Natural killer cell treated with Interleukin-12 subunit alpha and Interleukin-12 subunit beta and Interleukin-15 and Interleukin-18, amount 100 ng/mL, for 72 hours (primary cell): Measurements from ENCODE around the gene NR6A1. TPM values are rescaled to one million over a fixed set of nuclear protein-coding genes. Genes with fewer than 3 reads are reported as not detected.

Experiments used
- ATAC-seq, 2 donors: fragments of 150-1000 bp; cut with Tn5 transposase in 1 of 2; sonication (Bioruptor Pico), chemical (Tn5 transposase) in 1 of 2; 2 replicates each; pipeline ENCODE4 v1.10.0; 2021
- DNase-seq: peaks from one replicate; pipeline ENCODE4 v3.0.0; 2022; ENCODE audit warnings: low spot score
- H3K27ac Mint-ChIP-seq, 2 donors: 1 replicate in 1 of 2; 2 replicates in 1 of 2; pipeline ENCODE4 v1.8.0; 2022; ENCODE audit warnings: mixed read lengths in 2 of 2, mild to moderate bottlenecking in 1 of 2, moderate library complexity in 1 of 2
- H3K27me3 Mint-ChIP-seq, 2 donors: 1 replicate in 1 of 2; 2 replicates in 1 of 2; pipeline ENCODE4 v1.8.0; 2022; ENCODE audit warnings: mixed read lengths in 2 of 2
- H3K36me3 Mint-ChIP-seq: one replicate; pipeline ENCODE4 v1.8.0; 2022; ENCODE audit warnings: mixed read lengths
- H3K4me1 Mint-ChIP-seq, 2 donors: 1 replicate in 1 of 2; 2 replicates in 1 of 2; pipeline ENCODE4 v1.8.0; 2022; ENCODE audit warnings: low read depth in 2 of 2, mixed read lengths in 2 of 2, mild to moderate bottlenecking in 1 of 2
- H3K4me3 Mint-ChIP-seq: one replicate; pipeline ENCODE4 v1.8.0; 2022; ENCODE audit warnings: mixed read lengths
- H3K9me3 Mint-ChIP-seq: 2 replicates; pipeline ENCODE4 v1.8.0; 2022; ENCODE audit warnings: mixed read lengths
- total RNA-seq, 2 donors: library from RNA; stranded (reverse); gene quantifications; one replicate each; pipeline ENCODE4 v1.2.3, GENCODE V29; 2022

NR6A1 gene
- total RNA-seq, 2 donors from 2014 or later, result 2.0 to 3.8 TPM

GRCh38 chr9:124613849-124614248 lies 157.3 kb downstream of the NR6A1 start:
- no peak overlapping the region for H3K4me3 Mint-ChIP-seq
- H3K27ac Mint-ChIP-seq, result no peak overlapping the region
- no peaks in the 10 kb centered on the region for H3K9me3 Mint-ChIP-seq
- H3K36me3 Mint-ChIP-seq, result no peaks in the 10 kb centered on the region
- ATAC-seq (no peak), DNase-seq (no peak)
- peaks cover 3 to 15% of the 10 kb centered on the region in 2 donors for H3K27me3 Mint-ChIP-seq
- peaks cover 10 to 12% of the 10 kb centered on the region in 2 donors for H3K4me1 Mint-ChIP-seq

DNA sequence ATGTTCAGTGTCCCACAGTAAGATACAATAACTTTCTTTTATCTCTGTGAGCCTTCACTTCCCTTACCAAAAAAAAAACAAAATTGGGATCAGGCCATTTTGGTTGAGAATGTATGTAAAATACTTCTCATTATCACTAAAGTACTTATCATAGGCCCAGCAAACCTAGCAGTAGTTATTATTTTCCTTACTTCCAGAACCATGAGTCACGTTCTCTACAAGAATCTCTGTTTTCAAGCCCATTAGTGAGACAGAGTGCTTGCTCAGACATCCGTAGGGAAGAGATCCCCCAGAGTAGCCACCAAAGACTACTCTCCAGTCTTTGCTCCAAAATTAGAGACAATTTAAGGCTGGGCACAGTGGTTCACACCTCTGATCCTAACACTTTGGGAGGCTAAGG lies 160.0 kb downstream of the NR6A1 start:
- ATAC-seq, result no peak
- H3K4me3 Mint-ChIP-seq, result no peak overlapping the region
- H3K27ac Mint-ChIP-seq, result no peak overlapping the region

DNA sequence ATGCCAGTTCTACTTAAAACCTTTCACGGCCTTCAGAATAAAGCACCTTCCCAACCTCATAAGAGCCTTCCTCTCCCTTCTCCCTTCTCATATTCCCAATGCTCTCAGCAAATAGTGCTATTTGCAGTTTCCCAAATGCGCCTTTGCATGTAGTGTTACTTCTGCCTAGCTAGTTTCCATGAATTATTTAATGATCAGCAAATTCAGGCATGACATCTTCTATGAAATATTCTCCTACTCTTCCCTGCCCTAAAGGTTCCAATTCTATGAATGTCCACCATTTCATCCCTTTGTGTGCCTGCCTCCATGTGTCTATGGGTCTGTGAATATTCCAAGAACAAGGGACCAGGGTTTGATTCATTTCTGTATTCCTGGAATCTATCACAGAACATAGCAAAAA lies 165.1 kb downstream of the NR6A1 start:
- Mint-ChIP-seq H3K9me3 (no peaks in the 10 kb centered on the region), H3K27ac (no peak overlapping the region), H3K36me3 (no peaks in the 10 kb centered on the region), H3K4me1 (no peaks in the 10 kb centered on the region), H3K27me3 (peaks cover 16 to 35% of the 10 kb centered on the region in 2 donors), H3K4me3 (no peak overlapping the region)
- ATAC-seq (no peak), DNase-seq (no peak)

More for the DNA sequence above, 160.0 kb downstream of the NR6A1 start:
- no peaks in the 10 kb centered on the region for H3K36me3 Mint-ChIP-seq
- peaks cover 7 to 20% of the 10 kb centered on the region in 2 donors for H3K27me3 Mint-ChIP-seq
- H3K9me3 Mint-ChIP-seq, result no peaks in the 10 kb centered on the region
- H3K4me1 Mint-ChIP-seq, result no peaks in the 10 kb centered on the region
- DNase-seq, result no peak

- H3K9me3 Mint-ChIP-seq, result no peaks in the 10 kb centered on the region
- no peak for DNase-seq
- no peak overlapping the region for H3K4me3 Mint-ChIP-seq
- no peak for ATAC-seq
- no peaks in the 10 kb centered on the region for H3K4me1 Mint-ChIP-seq
- H3K27ac Mint-ChIP-seq, result no peak overlapping the region
- H3K27me3 Mint-ChIP-seq, result peaks cover 19 to 41% of the 10 kb centered on the region in 2 donors
- H3K36me3 Mint-ChIP-seq, result no peaks in the 10 kb centered on the region
Measured at GRCh38 chr9:124605258-124605657, 165.9 kb downstream of the NR6A1 start.

GRCh38 chr9:124602632-124603031 lies 168.5 kb downstream of the NR6A1 start:
- H3K36me3 Mint-ChIP-seq, result no peaks in the 10 kb centered on the region
- H3K9me3 Mint-ChIP-seq, result no peaks in the 10 kb centered on the region
- H3K4me1 Mint-ChIP-seq, result no peaks in the 10 kb centered on the region
- no peak overlapping the region for H3K27ac Mint-ChIP-seq
- no peak for ATAC-seq
- peaks cover 16 to 41% of the 10 kb centered on the region in 2 donors for H3K27me3 Mint-ChIP-seq
- H3K4me3 Mint-ChIP-seq, result no peak overlapping the region
- DNase-seq, result no peak

GRCh38 chr9:124602204-124602603 lies 168.9 kb downstream of the NR6A1 start:
- no peak for DNase-seq
- Mint-ChIP-seq H3K4me3 (no peak overlapping the region), H3K9me3 (no peaks in the 10 kb centered on the region)

DNA sequence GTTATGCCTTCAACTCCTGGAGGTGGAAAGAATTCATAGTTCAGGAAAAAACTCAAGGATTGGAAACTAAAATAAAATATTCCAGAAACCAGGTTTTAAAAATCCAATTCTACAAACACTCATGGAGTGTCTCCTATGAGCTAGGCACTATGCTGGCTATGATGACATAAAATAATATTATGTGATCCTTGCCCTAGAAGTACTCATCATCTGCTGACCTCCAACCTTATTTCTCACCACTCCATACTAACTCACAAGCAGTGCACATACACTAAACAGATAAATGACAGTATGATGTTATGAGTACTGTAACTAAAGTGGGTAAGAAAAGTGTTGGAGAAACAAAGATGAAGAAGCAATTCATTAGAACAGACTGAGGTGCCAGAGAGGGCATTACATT lies 170.7 kb downstream of the NR6A1 start:
- ATAC-seq (no peak), DNase-seq (no peak)
- peaks cover 19 to 47% of the 10 kb centered on the region in 2 donors for H3K27me3 Mint-ChIP-seq
- H3K9me3 Mint-ChIP-seq, result no peaks in the 10 kb centered on the region
- H3K27ac Mint-ChIP-seq, result no peak overlapping the region
- H3K4me3 Mint-ChIP-seq, result no peak overlapping the region
- no peaks in the 10 kb centered on the region for H3K36me3 Mint-ChIP-seq
- no peaks in the 10 kb centered on the region for H3K4me1 Mint-ChIP-seq

More at GRCh38 chr9:124602204-124602603, 168.9 kb downstream of the NR6A1 start:
- ATAC-seq, result no peak
- Mint-ChIP-seq H3K4me1 (no peaks in the 10 kb centered on the region), H3K27ac (no peak overlapping the region), H3K27me3 (peaks cover 20 to 45% of the 10 kb centered on the region in 2 donors), H3K36me3 (no peaks in the 10 kb centered on the region)

- Mint-ChIP-seq H3K4me1 (no peaks in the 10 kb centered on the region), H3K27me3 (peaks cover 19 to 47% of the 10 kb centered on the region in 2 donors), H3K36me3 (no peaks in the 10 kb centered on the region), H3K9me3 (no peaks in the 10 kb centered on the region), H3K27ac (no peak overlapping the region), H3K4me3 (no peak overlapping the region)
- DNase-seq, result no peak
- no peak for ATAC-seq
Measured at GRCh38 chr9:124599121-124599795, 171.9 kb downstream of the NR6A1 start.

GRCh38 chr9:124598048-124598447 lies 173.1 kb downstream of the NR6A1 start:
- H3K27ac Mint-ChIP-seq, result no peak overlapping the region
- H3K4me1 Mint-ChIP-seq, result no peaks in the 10 kb centered on the region
- H3K4me3 Mint-ChIP-seq, result no peak overlapping the region
- H3K36me3 Mint-ChIP-seq, result no peaks in the 10 kb centered on the region
- peaks cover 17 to 52% of the 10 kb centered on the region in 2 donors for H3K27me3 Mint-ChIP-seq
- ATAC-seq (no peak), DNase-seq (no peak)
- H3K9me3 Mint-ChIP-seq, result no peaks in the 10 kb centered on the region

GRCh38 chr9:124596172-124596839 lies 174.8 kb downstream of the NR6A1 start:
- Mint-ChIP-seq H3K36me3 (no peaks in the 10 kb centered on the region), H3K4me1 (no peaks in the 10 kb centered on the region), H3K27me3 (peaks cover 15 to 50% of the 10 kb centered on the region in 2 donors), H3K27ac (no peak overlapping the region), H3K9me3 (no peaks in the 10 kb centered on the region), H3K4me3 (no peak overlapping the region)
- DNase-seq (no peak), ATAC-seq (no peak)

DNA sequence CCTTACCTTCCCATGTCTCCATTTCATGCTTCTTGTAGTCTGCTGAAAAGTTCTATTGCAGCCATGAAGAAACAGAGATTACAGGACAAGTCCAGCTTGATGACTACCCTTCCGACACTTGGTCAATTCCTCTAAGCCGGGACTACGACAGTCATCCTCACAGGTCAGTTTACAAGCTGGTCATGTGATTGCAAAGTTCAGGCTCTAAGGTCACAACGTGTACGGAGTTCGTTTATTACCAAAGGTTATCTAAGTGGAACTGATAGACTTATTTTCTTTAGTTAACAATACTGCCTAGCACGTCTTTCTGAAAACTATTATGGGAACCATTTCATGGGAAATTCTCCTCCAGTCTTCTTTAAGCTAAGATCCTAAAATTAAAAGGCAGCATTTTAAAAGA lies 175.4 kb downstream of the NR6A1 start:
- no peak overlapping the region for H3K4me3 Mint-ChIP-seq
- ATAC-seq, result no peak
- H3K4me1 Mint-ChIP-seq, result no peaks in the 10 kb centered on the region
- no peaks in the 10 kb centered on the region for H3K9me3 Mint-ChIP-seq
- DNase-seq, result no peak
- no peaks in the 10 kb centered on the region for H3K36me3 Mint-ChIP-seq
- H3K27ac Mint-ChIP-seq, result no peak overlapping the region
- peaks cover 15 to 48% of the 10 kb centered on the region in 2 donors for H3K27me3 Mint-ChIP-seq

DNA sequence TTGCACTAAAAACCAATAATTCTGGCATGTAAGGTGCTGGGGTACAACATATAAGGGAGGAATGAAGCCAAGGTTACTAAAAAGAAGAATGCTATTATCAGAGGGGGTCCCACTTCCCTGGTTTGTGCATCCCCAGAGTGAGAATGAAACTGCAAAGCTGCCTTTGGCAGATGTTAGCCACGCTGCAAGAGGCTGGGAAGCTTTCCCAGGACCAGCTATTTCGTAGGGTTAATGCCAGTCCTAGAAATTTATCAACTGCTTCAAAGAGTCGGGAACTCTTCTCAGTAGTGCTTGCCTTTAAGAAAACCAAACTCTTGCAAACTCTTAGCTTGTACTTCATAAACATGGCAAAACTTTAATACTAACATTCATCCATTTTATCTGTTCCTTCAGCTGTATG lies 176.4 kb downstream of the NR6A1 start:
- Mint-ChIP-seq H3K4me3 (no peak overlapping the region), H3K27me3 (peaks cover 11 to 38% of the 10 kb centered on the region in 2 donors), H3K27ac (no peak overlapping the region), H3K36me3 (no peaks in the 10 kb centered on the region), H3K4me1 (no peaks in the 10 kb centered on the region), H3K9me3 (no peaks in the 10 kb centered on the region)
- ATAC-seq (no peak), DNase-seq (no peak)

DNA sequence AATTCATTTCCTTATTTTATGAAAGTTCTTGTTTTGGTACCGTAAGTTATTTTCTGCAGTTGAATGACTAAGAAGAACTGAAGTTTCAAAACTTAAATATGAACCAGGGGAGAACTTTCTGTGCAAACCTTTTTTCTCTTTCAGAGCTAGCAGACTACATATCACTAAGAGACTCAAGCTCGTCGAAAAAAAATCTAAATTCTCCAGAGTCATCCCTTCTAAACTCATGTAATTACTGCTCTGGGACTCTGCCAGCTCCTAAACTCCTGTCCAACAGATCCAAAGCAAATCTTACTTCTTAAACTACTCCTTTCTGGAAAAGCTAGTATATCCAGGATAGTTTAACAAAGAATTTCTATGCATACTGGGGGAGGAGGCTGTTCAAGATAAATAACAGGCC lies 176.9 kb downstream of the NR6A1 start:
- no peak for ATAC-seq

GRCh38 chr9:124593651-124594058 lies 177.5 kb downstream of the NR6A1 start:
- H3K27me3 Mint-ChIP-seq, result peaks cover 11 to 30% of the 10 kb centered on the region in 2 donors
- H3K9me3 Mint-ChIP-seq, result no peaks in the 10 kb centered on the region
- ATAC-seq (no peak), DNase-seq (no peak)
- H3K27ac Mint-ChIP-seq, result no peak overlapping the region
- no peak overlapping the region for H3K4me3 Mint-ChIP-seq
- no peaks in the 10 kb centered on the region for H3K4me1 Mint-ChIP-seq
- no peaks in the 10 kb centered on the region for H3K36me3 Mint-ChIP-seq

More for the DNA sequence above, 176.9 kb downstream of the NR6A1 start:
- Mint-ChIP-seq H3K27me3 (peaks cover 11 to 34% of the 10 kb centered on the region in 2 donors), H3K4me3 (no peak overlapping the region), H3K27ac (no peak overlapping the region), H3K4me1 (no peaks in the 10 kb centered on the region), H3K9me3 (no peaks in the 10 kb centered on the region), H3K36me3 (no peaks in the 10 kb centered on the region)
- DNase-seq, result no peak
